Prostate gland (tissue), 2 donors: ENCODE results near the gene HBA1.

ENCODE experiments used
- POLR2A ChIP-seq: fragments of 450-650 bp; IDR thresholded peaks from one replicate; pipeline ENCODE4 v1.6.1; 2016; ENCODE audit warnings: antibody characterized with exemption, mild to moderate bottlenecking
- POLR2AphosphoS5 ChIP-seq: sonication (generic); formaldehyde crosslinking; IDR thresholded peaks from one replicate; pipeline ENCODE4 v1.6.1; 2017; ENCODE audit warnings: antibody characterized with exemption
- TF ChIP-seq, protein P1 (sequence below), 4 experiments: fragments of 200-600 bp in 2 of 4; fragments of 450-650 bp in 2 of 4; sonication (generic) in 2 of 4; IDR thresholded peaks; 1 replicate in 3 of 4; 2 replicates in 1 of 4; pipeline ENCODE4 v1.5.1; 2016 to 2019; ENCODE audit warnings: antibody characterized with exemption in 4 of 4, mild to moderate bottlenecking in 2 of 4, moderate library complexity in 2 of 4

GRCh38 chr16:191831-192230 is 15.4 kb downstream of the HBA1 start:
- TF ChIP-seq POLR2A, result no peak
- TF ChIP-seq, protein P1, sequence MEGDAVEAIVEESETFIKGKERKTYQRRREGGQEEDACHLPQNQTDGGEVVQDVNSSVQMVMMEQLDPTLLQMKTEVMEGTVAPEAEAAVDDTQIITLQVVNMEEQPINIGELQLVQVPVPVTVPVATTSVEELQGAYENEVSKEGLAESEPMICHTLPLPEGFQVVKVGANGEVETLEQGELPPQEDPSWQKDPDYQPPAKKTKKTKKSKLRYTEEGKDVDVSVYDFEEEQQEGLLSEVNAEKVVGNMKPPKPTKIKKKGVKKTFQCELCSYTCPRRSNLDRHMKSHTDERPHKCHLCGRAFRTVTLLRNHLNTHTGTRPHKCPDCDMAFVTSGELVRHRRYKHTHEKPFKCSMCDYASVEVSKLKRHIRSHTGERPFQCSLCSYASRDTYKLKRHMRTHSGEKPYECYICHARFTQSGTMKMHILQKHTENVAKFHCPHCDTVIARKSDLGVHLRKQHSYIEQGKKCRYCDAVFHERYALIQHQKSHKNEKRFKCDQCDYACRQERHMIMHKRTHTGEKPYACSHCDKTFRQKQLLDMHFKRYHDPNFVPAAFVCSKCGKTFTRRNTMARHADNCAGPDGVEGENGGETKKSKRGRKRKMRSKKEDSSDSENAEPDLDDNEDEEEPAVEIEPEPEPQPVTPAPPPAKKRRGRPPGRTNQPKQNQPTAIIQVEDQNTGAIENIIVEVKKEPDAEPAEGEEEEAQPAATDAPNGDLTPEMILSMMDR (IDR thresholded peaks at IDR 0.05), result no peak
- TF ChIP-seq POLR2AphosphoS5, result no peak
